ENCODE measurements around the gene SPNS2. TPM values are rescaled to one million over a fixed set of nuclear protein-coding genes. Genes with fewer than 3 reads are reported as not detected.
A peak's percentile ranks its signal among the peaks of the same experiment; 100 is the strongest.

The SPNS2 gene
- total RNA-seq, 1 donor from 2014 or later: 11.0 TPM

GRCh38 chr17:4479982-4480751 is 18.5 kb upstream of the SPNS2 start:
- DNase-seq (ENCODE audit: low spot score in 2 of 2): no peak
- no peak for FAIRE-seq

DNA sequence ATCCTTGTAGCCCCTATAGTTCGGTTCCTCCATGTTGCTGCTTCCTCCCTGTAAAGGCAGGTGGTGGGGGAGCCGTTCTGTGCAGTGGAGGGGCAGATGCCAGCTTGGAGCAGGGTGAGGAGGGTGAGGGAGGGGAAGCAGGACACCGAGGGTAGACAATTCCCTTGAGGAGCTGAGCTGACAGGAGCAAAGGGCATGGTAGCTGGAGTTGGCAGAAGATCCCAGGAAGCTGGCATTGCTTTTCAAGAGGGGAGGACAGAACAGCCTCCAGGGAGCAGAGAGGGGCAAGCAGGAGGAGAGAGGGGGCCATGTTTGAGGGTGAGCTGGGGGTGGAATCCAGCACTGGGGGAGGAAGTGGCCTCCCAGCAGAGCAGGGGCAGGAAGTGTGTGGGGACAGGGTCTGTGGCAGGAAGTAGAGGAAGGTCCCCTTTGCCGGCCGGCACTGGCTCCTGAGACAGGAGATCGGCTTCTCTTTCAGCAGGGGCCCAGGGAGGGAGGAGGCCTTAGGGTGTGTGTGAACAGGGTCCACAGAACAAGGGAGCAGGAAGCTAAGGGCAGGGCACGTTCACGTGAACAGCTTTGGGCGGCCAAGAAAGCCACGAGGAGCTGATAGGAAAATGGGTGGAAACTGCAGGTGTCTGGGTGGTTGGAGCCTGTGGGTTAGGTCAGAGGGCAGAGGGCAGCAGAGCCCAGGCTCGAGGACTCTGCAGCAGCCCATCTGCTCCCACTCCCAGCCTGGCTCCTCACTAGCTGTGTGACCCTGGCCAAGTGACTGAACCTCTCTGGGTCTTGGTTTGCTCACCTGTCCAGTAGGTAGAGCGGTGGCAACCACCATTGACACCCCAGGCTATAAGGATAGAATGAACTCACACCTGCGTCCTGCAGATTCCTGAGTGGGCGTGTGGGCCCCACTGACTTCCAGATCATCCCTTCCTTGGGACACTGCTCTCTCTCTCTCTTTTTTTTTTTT is 17.5 kb upstream of the SPNS2 start:
- DNase-seq (ENCODE audit: low spot score in 2 of 2) (no peak), FAIRE-seq (no peak)

DNA sequence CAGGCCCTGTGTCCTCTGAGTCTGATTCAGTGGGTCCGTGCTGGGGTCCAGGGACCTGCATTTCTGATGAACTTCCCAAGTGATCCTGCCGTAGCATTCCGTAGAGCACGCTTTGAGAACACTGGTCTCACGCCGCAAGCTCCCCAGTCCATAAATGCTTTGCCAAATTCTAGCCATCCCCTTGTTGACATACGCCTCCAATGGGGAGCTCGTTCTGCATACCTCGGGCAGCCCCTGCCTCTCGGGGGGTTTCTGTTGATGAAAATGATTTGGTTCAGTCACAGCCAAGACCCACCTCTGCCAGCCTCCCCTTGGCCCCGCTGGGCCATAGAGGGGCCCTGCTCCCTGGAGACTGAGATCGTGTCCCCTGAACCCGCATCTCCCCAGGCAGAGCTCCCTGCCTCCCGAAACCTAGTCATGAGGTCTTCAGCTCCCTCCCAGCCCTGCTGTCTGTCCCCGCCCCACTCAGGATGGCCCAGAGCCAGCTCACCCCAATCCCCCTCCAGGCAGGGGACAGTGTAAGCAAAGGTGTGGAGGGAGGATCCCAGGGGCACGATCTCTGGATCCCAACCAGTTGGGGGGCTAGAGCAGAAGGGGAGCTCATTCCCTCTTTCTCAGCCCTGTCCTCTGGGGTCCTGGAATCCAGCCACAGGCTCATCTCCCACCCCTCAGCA is 16.2 kb upstream of the SPNS2 start:
- no peak for FAIRE-seq
- no peak for DNase-seq (ENCODE audit: low spot score in 2 of 2)

GRCh38 chr17:4483012-4483840 is 15.5 kb upstream of the SPNS2 start:
- FAIRE-seq (no peak), DNase-seq (ENCODE audit: low spot score in 2 of 2) (no peak)

DNA sequence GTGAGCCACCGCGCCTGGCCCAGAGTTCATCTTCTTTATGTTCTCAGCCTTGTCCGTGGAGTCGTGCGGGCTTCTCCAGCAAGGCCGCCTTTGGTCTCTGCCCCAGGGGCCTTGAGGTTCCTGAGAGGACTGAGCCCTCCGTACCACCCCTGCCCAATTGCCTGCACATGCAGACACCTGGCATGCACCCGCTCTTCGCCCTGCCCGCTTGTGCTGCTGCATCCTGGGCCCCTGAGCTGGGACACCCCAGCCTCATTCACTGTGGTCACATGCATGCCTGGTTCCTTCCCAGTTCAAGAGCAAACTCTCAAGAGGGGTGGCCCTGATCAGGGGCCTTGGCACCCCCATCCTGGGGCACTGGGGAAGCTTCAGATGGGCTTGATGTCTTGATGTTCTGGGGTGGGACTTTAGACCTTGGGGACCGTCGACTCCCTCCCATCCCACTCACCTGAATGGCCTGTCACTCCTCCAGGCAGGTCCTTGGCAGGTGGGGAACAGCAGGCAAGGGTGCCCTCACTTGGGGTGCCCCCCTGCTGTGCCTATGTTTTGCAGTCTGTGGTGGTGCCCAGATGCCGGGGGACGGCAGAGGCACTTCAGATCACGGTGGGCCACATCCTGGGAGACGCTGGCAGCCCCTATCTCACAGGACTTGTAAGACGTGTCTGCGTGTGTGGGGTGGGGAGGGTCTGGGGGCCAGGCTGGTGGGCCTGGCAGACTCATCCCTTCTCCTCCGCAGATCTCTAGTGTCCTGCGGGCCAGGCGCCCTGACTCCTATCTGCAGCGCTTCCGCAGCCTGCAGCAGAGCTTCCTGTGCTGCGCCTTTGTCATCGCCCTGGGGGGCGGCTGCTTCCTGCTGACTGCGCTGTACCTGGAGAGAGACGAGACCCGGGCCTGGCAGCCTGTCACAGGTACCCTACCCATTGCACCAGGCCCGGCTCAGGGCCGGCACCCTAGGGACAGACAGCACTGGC is 12.7 kb upstream of the SPNS2 start:
- FAIRE-seq (no peak), DNase-seq (ENCODE audit: low spot score in 2 of 2) (no peak)

DNA sequence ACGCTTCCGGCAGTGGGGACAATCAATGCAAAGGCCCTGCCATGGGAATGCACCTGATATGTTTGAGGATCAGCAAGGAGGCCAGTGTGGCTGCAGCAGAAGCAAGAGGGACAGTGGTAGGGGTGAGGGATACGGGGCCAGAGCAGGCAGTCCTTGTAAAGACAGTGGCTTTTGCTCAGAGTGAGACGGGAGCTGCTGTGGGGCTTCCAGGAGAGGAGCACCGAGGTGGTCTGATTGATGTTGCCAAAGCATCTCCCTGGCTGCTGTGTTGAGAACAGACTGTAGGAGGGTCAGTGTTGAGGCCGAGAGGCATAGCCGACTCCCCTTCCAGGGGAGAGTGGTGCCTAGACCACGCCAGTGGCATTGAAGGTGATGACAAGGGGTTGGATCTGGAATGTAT is 11.4 kb upstream of the SPNS2 start:
- DNase-seq (ENCODE audit: low spot score in 2 of 2) (no peak), FAIRE-seq (no peak)

GRCh38 chr17:4487820-4488716 is 10.6 kb upstream of the SPNS2 start:
- FAIRE-seq (no peak), DNase-seq (ENCODE audit: low spot score in 2 of 2) (no peak)

DNA sequence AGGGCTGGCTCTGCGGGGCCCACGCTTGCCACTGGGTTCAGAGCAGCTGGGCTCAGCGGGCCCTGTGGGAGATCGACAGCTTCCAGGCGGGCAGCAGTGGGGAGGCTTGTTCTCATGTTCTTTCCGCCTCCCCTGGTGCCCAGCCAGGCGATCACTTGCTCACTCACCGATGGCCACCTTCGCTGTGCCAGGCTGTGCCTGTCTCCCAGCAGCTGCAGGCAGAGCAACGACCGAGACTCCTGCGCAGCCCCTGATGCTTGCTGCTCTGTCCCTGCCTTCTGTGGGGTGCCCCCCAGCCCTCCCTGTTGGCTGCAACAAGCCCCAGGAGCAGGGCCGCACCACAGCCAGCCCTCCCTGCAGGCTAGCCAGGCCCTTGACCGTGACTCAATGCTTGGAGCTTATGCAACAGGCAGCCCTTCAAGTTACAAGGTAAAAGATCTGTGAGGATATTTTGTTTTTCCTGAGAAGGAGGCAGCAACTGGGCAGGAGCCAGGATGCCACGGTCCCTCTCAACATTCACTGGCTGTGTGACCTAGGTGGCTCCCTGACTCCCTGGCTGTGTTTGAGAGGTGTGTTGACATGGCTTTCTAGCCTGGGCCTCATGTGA is 9.6 kb upstream of the SPNS2 start:
- DNase-seq (ENCODE audit: low spot score in 2 of 2) (no peak), FAIRE-seq (no peak)

DNA sequence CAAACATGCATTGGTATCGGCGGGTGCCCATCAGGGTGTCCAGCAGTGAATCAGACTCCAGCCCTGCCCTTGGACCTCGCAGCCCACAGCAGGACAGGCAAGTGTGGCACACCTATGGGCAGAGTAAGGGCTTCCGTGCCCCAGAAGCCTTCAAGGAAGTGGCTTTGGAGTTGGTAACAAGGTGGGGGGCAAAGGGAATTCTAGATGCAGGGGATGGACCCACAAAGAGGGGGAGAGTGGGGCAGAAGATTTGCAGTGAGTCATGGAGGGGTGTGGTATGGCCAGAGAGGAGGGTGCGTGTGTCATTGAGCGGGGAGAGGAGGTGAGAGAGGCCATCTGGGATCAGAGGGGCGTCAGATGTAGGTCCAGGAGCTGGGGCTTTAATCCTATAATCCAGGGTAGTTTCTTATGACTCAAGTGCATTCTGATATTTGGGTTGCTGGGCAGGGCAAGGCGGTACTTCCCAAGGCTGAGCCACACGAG is 8.5 kb upstream of the SPNS2 start:
- DNase-seq (ENCODE audit: low spot score in 2 of 2) (no peak), FAIRE-seq (no peak)

DNA sequence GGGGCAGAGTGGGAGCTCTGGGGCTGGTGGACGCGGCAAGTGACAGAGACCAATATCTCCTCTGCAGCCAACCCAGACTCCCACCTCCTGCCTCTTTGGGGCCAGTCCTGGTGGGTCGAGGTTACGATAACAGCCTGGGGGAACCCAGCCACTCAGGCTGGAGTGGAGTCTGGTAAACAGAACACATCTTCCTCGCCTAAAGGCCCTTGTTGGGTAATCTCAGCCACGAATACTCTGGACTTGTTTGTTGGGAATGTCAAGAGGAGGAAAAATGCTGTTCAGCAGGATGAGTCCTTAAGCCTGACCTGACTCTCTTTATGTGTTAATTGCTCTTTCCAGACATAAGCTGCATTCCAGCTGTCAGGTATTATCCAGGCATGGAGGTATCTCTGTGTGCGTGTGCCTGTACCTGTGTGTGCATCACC is 8.0 kb upstream of the SPNS2 start:
- no peak for DNase-seq (ENCODE audit: low spot score in 2 of 2)
- FAIRE-seq: no peak

GRCh38 chr17:4492721-4493561 is 5.7 kb upstream of the SPNS2 start:
- peak in 1 of 2 donors; percentile 46 for DNase-seq (ENCODE audit: low spot score in 2 of 2)

DNA sequence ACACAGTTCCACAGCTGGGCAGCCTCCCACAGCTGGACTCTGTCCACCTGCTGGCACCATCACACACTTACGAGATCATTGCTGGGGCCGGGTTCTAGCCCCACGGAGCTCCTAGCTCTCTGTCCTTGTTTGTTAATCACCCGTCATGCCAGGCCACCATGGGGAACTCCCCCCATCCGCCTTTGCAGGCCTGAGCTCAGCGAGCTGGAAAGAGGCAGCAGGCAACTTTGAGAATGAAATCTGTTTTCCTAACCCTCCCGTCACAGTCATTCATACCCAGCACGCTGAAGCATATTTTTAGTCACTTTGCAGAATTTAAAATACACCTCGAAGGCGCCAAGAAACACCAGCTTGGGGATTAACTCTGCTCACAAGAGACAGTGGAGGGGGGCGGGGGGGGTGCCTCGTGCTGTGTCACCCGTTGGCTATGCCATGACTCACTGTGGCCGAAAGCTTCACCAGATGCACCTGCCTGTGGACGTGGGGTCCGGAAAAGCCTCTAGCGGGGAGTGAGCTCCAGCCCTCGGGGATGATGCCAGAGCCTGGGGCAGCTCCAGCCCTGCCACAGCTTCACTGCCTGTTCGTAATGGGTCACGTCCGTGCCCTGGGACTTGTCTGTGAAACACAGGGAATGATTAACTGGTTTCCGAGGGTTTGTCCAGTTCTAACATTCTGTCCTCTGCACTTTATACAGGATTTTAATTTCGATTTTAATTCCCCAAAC is 1.4 kb upstream of the SPNS2 start:
- peak in 1 of 2 donors; percentile 54 for DNase-seq (ENCODE audit: low spot score in 2 of 2)
- FAIRE-seq: no peak

More at GRCh38 chr17:4492721-4493561, 5.7 kb upstream of the SPNS2 start:
- FAIRE-seq: no peak

DNA sequence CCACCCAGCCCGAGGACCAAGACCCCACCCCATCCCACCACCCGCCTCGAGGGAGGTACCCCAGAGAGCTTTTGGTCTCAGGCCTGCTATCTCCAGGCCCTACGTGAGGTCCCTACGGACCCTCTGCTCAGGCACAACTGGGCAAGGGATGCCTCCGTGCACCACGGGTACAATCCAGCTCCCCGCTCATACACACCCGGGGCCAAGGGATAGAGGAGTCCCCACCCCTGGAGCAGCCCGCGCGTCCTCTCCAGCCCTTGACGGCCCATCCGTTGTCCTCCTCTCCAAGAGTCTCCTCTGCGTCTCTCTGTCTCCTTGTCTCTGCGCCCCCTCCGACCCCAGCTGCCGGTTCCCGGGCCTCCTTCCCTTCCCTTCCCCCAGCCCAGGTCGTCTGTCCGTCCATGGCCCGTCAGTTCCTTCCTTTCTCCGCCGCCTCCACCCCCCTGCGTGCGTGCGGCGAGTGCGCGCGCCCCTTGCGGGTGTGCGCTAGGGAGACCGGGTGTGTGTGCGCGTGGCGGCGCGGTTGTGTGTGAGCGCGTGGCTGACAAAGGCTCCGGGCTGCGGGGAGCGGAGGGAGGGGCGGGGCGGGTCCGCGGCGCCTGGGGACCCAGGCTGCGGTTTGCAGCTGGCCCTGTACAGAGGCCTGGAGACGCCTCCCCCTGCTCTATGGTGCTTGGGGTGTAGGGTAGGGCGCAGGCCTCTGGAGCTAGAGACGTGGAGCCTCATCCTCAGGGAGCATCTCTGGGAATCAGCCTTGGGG is 930 bp downstream of the SPNS2 start:
- peak; percentile 69 to 74 for DNase-seq (ENCODE audit: low spot score in 2 of 2)
- no peak for FAIRE-seq

DNA sequence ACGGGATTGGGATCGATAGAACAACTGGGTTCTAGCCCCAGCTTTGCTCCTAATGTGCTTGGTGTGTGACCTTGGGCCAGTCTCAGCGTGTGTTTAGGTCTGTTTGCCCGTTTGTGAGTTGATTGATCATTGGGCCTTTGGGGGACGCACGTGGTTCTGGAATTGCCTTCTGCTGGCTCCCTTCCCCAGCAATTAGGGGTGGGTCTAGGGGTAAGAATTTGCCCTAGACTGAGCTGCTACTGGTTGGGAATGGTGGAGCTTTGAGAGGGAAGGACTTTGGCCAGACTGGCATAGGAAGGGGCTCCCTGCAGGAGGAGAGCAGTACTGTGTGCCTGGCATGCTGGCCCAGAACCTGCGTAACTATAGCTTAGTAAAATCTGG is 1.5 kb downstream of the SPNS2 start:
- no peak for FAIRE-seq
- DNase-seq (ENCODE audit: low spot score in 2 of 2): no peak

Data from frontal cortex (tissue), 4 donors.